GM18868 (cell line): ENCODE data around the gene RASSF8.

Experiments used
- ATAC-seq: cut with Tn5 transposase; IDR thresholded peaks from one replicate; pipeline ENCODE4 v1.9.1; 2021; ENCODE audit warnings: mild to moderate bottlenecking, moderate library complexity; ENCODE audit not compliant: unreplicated experiment

RASSF8 gene

DNA sequence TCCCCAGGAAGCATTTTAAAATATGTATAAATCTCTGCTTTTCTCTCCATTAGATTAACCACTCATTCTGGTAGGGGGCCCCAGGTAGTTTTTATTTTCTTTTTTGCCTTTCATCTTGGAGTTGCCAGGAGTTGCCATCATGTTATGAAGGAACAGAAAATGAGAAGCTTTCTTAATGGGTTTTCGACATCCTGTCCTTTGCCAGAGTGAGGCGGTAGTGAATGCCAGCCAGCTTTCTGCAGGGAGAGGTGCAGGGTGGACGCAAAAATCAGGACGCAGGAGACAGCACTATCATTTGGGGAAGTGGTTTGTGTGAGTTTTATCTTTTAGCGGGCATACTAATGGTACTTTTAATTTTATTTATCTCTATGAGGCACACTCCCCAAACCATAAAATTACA is 1.7 kb downstream of the RASSF8 start:
- no peak for ATAC-seq

DNA sequence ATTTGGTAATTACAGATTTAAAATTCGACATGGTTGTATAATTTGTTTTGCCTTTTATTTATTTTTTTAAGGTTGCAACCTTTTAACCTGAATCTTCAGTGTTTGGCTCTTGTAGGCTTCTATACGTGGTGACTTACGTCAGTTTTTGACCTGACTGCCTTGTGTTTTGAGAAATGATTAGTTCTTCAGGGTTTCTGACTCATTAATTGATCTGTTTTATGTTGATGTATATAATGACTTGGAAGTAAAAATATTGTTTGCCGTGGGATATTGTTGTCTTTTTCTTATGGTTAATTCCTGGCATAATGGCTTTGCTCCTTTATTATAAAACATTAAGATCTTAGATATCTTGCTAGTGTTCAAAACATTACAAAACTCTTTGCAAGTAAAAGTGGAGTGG is 2.5 kb downstream of the RASSF8 start:
- no peak for ATAC-seq

DNA sequence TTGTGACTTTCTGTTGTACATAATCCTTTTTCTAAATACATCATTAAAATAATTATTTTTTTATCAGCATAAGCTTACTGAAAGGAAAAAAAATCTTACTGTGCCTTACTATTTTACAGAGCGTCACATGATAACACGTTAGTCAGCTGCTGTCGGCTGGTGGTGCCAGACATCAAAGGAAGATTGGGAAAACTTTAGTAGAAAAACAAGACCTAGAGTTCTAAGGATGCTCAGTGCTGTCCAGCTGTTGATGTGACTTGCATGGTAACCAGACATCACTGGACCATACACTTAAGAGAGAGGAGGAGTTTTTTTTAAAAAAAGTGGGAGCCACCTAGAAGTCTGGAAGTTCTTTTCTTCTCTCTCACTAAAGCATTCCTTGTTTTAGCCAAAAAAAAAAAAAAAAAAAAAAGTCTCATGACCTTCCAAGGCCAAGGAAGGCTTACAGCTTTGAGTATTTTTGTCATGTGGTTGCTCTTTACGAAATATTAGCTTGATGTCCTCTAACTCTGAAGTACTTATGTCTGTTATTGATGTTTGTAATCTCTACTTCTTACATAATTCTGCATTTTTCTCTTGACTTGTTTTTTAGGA is 4.5 kb downstream of the RASSF8 start:
- ATAC-seq, result no peak

GRCh38 chr12:25965682-25966081 is 7.2 kb downstream of the RASSF8 start:
- no peak for ATAC-seq

GRCh38 chr12:25970082-25970481 is 11.6 kb downstream of the RASSF8 start:
- no peak for ATAC-seq

GRCh38 chr12:25970916-25971653 is 12.6 kb downstream of the RASSF8 start:
- ATAC-seq, result no peak

DNA sequence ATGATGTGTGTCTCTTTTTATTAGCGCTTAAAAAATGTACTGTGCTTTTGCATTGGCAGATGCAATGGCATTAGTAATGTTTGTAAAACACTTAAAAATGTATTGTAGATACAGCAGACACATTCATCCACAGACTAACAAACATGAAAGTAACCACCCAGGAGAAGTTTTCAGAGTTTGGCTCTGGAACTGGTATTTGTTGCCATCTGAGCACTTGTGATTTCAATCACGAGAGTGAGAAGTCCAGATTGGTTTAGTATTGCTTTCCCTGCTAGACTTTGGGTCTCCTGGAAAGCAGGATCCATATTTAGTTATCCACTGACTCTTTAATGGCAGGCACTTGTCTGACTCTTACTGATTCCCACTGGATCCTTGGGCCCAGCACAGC is 13.2 kb downstream of the RASSF8 start:
- ATAC-seq, result no peak

GRCh38 chr12:25972783-25973182 is 14.3 kb downstream of the RASSF8 start:
- ATAC-seq, result no peak

DNA sequence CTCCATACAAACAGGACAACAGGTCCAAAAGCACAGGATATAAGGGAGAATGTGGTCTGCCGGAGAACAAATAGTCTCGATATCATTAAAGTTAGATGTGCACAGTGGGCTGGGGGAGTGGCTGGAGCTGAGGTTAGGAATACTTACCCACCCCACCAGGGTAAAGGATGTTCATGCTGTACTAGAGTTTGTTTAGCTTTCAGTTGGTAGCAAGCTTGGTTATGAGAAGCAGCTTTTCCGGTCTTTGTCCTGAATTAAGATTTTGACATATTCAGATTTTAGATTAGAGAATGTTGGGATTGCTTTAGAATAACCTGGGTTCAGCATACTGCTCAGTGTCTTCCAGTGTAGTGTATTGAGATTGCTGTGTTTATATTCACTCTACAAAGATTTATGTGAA is 16.7 kb downstream of the RASSF8 start:
- ATAC-seq, result no peak

- ATAC-seq, result no peak
Observed at GRCh38 chr12:25975682-25976081, 17.2 kb downstream of the RASSF8 start.

GRCh38 chr12:25976289-25976688 is 17.8 kb downstream of the RASSF8 start:
- ATAC-seq, result no peak

DNA sequence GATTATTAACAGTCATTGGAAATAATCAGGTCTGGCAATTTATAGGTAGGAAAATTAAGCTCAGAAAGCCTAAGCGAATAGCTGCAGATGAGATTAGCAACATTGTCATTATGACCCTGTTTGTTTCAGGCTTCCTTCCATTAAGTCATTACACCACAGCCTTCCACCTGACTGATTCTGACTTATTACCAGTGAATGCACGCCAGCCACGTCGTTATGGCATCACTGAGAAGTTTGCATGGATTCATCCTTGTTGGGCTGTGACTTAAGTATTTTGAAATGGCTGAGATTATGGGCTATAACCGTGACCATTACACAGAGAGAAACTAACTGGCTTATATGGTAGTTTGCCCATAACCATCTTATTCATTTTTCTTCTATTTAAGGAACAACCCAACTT is 18.6 kb downstream of the RASSF8 start:
- ATAC-seq, result no peak

GRCh38 chr12:25979059-25979458 is 20.6 kb downstream of the RASSF8 start:
- no peak for ATAC-seq

DNA sequence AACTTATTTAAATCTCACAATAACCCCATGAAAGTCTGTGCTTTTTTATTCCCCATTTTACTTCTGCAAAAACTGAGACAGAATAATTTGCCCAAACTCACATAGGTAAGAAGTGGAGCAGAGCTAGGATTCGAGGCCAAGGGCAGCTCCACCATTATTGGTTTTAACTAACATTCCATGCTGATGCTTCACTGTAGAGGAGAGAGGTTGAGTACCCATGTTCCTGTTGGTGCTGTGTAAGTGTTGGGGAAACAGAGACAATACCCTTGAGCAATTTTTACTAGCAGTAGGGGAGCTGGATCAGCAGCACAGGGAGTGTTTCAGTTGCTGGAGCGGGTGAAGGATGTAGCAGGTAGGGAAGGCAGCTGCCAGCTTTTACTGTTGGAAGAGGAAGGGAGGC is 21.1 kb downstream of the RASSF8 start:
- no peak for ATAC-seq

- no peak for ATAC-seq
Observed at GRCh38 chr12:25980035-25980434, 21.6 kb downstream of the RASSF8 start.

DNA sequence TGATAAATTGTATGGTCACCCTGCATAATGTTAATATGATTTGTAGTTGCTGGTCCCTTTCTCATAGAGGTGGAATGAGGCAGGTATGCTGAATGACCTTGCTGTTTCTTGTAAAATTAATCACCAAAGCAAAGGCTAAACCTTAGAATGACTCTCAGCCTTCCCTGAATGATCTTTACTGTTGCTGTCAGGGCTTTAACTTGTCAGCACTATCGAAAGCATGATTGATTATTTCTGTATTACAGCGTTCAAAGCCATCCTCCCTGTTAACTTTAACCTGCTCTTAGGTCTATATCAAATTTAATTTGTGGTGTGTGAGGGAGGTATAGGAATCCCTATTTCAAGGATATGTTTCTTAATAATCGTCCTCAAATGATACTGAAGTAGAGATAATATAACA is 23.1 kb downstream of the RASSF8 start:
- no peak for ATAC-seq

GRCh38 chr12:25982416-25982815 is 23.9 kb downstream of the RASSF8 start:
- no peak for ATAC-seq

GRCh38 chr12:25983625-25984024 is 25.1 kb downstream of the RASSF8 start:
- no peak for ATAC-seq

GRCh38 chr12:25984759-25985158 is 26.3 kb downstream of the RASSF8 start:
- no peak for ATAC-seq

- ATAC-seq, result no peak
Observed at GRCh38 chr12:25985316-25986175, 27.1 kb downstream of the RASSF8 start.

- ATAC-seq, result no peak
Observed at GRCh38 chr12:25986180-25986579, 27.7 kb downstream of the RASSF8 start.

DNA sequence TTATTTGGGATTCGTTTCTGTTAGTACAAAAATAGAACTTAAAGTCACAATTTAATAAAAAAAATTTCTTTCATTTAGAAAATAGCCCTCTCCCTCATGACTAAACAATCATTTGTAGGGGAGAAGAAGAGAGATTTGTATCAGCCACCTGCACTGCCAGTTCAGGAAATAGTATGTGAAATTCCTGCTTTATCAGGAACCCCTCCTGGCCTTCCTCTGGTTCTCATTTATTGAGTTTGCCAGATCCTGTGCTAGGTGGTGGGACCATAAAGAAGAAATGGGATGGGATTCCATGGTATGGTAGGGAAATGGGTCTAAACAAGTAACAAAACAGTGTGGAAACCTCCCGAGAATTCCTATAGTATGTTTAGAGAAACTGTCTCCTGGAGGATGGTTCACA is 30.0 kb downstream of the RASSF8 start:
- ATAC-seq, result no peak
